WTC11 (cell line): ENCODE results near the gene RPS8. TPM values are rescaled to one million over a fixed set of nuclear protein-coding genes. Genes with fewer than 3 reads are reported as not detected.
A peak's percentile ranks its signal among the peaks of the same experiment; 100 is the strongest.

Experiments used
- ARID4B ChIP-seq: sonication (generic); formaldehyde crosslinking; IDR thresholded peaks from 2 replicates; pipeline ENCODE4 v1.8.0; 2023; ENCODE audit warnings: missing genetic modification reagents, mild to moderate bottlenecking, borderline replicate concordance
- ATF2 ChIP-seq: sonication (generic); formaldehyde crosslinking; IDR thresholded peaks from 2 replicates; pipeline ENCODE4 v1.8.1; 2022; ENCODE audit warnings: low read depth, missing genetic modification reagents, borderline replicate concordance
- ELF4 ChIP-seq: sonication (generic); formaldehyde crosslinking; IDR thresholded peaks from 2 replicates; pipeline ENCODE4 v1.8.1; 2022; ENCODE audit warnings: low read depth, mild to moderate bottlenecking, moderate library complexity, missing genetic modification reagents
- EMX1 ChIP-seq: fragments of 250-450 bp; sonication (Bioruptor Pico); IDR thresholded peaks from 2 replicates; pipeline ENCODE4 v1.8.0; 2021; ENCODE audit warnings: mild to moderate bottlenecking
- ETV6 ChIP-seq: sonication (generic); formaldehyde crosslinking; IDR thresholded peaks from 2 replicates; pipeline ENCODE4 v1.8.1; 2022; ENCODE audit warnings: mild to moderate bottlenecking, missing genetic modification reagents
- FOXP1 ChIP-seq: sonication (generic); formaldehyde crosslinking; IDR thresholded peaks from 2 replicates; pipeline ENCODE4 v1.8.0; 2022; ENCODE audit warnings: missing genetic modification reagents, mild to moderate bottlenecking, moderate library complexity, borderline replicate concordance
- KAT7 ChIP-seq: sonication (generic); formaldehyde crosslinking; IDR thresholded peaks from 2 replicates; pipeline ENCODE4 v1.8.1; 2023; ENCODE audit warnings: missing genetic modification reagents, mild to moderate bottlenecking, borderline replicate concordance
- PRDM15 ChIP-seq: sonication (generic); formaldehyde crosslinking; IDR thresholded peaks from 2 replicates; pipeline ENCODE4 v1.8.0; 2022; ENCODE audit warnings: missing genetic modification reagents
- PREB ChIP-seq: sonication (generic); formaldehyde crosslinking; IDR thresholded peaks from 2 replicates; pipeline ENCODE4 v1.8.1; 2022; ENCODE audit warnings: mild to moderate bottlenecking, missing genetic modification reagents, moderate library complexity, borderline replicate concordance
- SOX15 ChIP-seq: fragments of 250-450 bp; sonication (Bioruptor Pico); IDR thresholded peaks from 2 replicates; pipeline ENCODE4 v1.9.0; 2021; ENCODE audit warnings: mild to moderate bottlenecking
- SP1 ChIP-seq: sonication (generic); formaldehyde crosslinking; conservative IDR thresholded peaks from 2 replicates; pipeline ENCODE4 v1.8.1; 2022; ENCODE audit warnings: missing genetic modification reagents
- TEAD4 ChIP-seq: sonication (generic); formaldehyde crosslinking; IDR thresholded peaks from 2 replicates; pipeline ENCODE4 v1.8.0; 2022; ENCODE audit warnings: mild to moderate bottlenecking, missing genetic modification reagents
- TP53 ChIP-seq: sonication (generic); formaldehyde crosslinking; IDR thresholded peaks from 2 replicates; pipeline ENCODE4 v1.8.1; 2023; ENCODE audit warnings: mild to moderate bottlenecking, missing genetic modification reagents
- USF2 ChIP-seq: sonication (generic); formaldehyde crosslinking; IDR thresholded peaks from 2 replicates; pipeline ENCODE4 v1.8.1; 2023; ENCODE audit warnings: mild to moderate bottlenecking, missing genetic modification reagents, moderate library complexity
- ZNF416 ChIP-seq: fragments of 250-450 bp; sonication (Bioruptor Pico); IDR thresholded peaks from 2 replicates; pipeline ENCODE4 v1.9.0; 2021; ENCODE audit warnings: mild to moderate bottlenecking, inconsistent platforms
- ZNF512 ChIP-seq: sonication (generic); formaldehyde crosslinking; IDR thresholded peaks from 2 replicates; pipeline ENCODE4 v1.8.1; 2022; ENCODE audit warnings: missing genetic modification reagents, borderline replicate concordance
- ZNF532 ChIP-seq: fragments of 250-450 bp; sonication (Bioruptor Pico); IDR thresholded peaks from 2 replicates; pipeline ENCODE4 v1.9.0; 2021; ENCODE audit warnings: mild to moderate bottlenecking, borderline replicate concordance
- ZNF671 ChIP-seq: fragments of 250-450 bp; sonication (Bioruptor Pico); IDR thresholded peaks from 2 replicates; pipeline ENCODE4 v1.8.0; 2021; ENCODE audit warnings: mild to moderate bottlenecking
- ZSCAN18 ChIP-seq: fragments of 250-450 bp; sonication (Bioruptor Pico); IDR thresholded peaks from 2 replicates; pipeline ENCODE4 v2.1.2; 2022; ENCODE audit warnings: mild to moderate bottlenecking, moderate library complexity
- total RNA-seq: library from RNA; stranded (reverse); gene quantifications from 3 replicates; pipeline ENCODE4 v1.2.3, GENCODE V29; 2021

The RPS8 gene
- total RNA-seq, 1 experiment from 2014 or later = 2,343 TPM

- TF ChIP-seq ZNF416 (CRISPR knock-in tag) (no peak), TP53 (CRISPR knock-in tag) (no peak), TEAD4 (CRISPR knock-in tag) (no peak), USF2 (CRISPR knock-in tag) (no peak), ATF2 (no peak), FOXP1 (CRISPR knock-in tag) (peak; percentile 75; the same call in 1 of the 2 replicates), ZNF532 (peak; percentile 16), SOX15 (CRISPR knock-in tag) (no peak), PRDM15 (CRISPR knock-in tag) (no peak), ZSCAN18 (CRISPR knock-in tag) (no peak), KAT7 (no peak), ZNF512 (no peak), ARID4B (CRISPR knock-in tag) (no peak), SP1 (CRISPR knock-in tag) (no peak), ELF4 (CRISPR knock-in tag) (no peak), ETV6 (CRISPR knock-in tag) (no peak), PREB (no peak), ZNF671 (CRISPR knock-in tag) (no peak), EMX1 (CRISPR knock-in tag) (no peak)
Observed at GRCh38 chr1:44807364-44808062, 32.2 kb downstream of the RPS8 start (continued).
